ENCODE measurements around the gene COL6A2. TPM values are rescaled to one million over a fixed set of nuclear protein-coding genes. Genes with fewer than 3 reads are reported as not detected.
A peak's percentile ranks its signal among the peaks of the same experiment; 100 is the strongest.

The COL6A2 gene
- total RNA-seq, 1 donor from 2014 or later = 120 TPM

DNA sequence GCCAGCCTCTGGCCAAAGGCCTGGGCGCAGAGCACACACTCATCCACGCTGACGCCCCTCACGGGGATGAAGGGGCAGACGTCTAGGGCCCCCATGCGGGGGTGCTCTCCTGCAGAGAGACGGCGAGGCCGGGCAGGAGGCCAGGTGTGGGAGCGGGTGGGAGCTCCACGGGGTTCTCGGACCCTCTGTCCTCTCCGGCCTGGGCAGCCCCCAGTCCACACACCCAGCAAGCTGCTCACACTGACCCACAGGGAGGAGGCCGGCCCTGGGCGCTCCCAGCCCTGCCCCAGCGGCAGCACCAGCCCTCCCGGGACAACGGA, 55.0 kb downstream of the COL6A2 start:
- peak overlapping the region; percentile 41 for H2AFZ ChIP-seq (ENCODE audit: low read depth, low read length)
- H3K27ac Mint-ChIP-seq (ENCODE audit: unreplicated experiment) = no peak overlapping the region
- FAIRE-seq = no peak
- peaks cover 4% of the 10 kb centered on the region for H3K36me3 Mint-ChIP-seq (ENCODE audit: low read depth, unreplicated experiment)
- H3K27ac ChIP-seq (ENCODE audit: low read depth, low read length) = no peak overlapping the region
- H3K27me3 ChIP-seq (ENCODE audit: insufficient read depth, low read length) = no peaks in the 10 kb centered on the region
- H3K9me3 Mint-ChIP-seq (ENCODE audit: unreplicated experiment) = peaks cover 3% of the 10 kb centered on the region
- TF ChIP-seq, protein P1, sequence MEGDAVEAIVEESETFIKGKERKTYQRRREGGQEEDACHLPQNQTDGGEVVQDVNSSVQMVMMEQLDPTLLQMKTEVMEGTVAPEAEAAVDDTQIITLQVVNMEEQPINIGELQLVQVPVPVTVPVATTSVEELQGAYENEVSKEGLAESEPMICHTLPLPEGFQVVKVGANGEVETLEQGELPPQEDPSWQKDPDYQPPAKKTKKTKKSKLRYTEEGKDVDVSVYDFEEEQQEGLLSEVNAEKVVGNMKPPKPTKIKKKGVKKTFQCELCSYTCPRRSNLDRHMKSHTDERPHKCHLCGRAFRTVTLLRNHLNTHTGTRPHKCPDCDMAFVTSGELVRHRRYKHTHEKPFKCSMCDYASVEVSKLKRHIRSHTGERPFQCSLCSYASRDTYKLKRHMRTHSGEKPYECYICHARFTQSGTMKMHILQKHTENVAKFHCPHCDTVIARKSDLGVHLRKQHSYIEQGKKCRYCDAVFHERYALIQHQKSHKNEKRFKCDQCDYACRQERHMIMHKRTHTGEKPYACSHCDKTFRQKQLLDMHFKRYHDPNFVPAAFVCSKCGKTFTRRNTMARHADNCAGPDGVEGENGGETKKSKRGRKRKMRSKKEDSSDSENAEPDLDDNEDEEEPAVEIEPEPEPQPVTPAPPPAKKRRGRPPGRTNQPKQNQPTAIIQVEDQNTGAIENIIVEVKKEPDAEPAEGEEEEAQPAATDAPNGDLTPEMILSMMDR (IDR thresholded peaks at IDR 0.05; ENCODE audit: insufficient read depth, low read depth, low read length) = no peak
- TF ChIP-seq EZH2 (IDR thresholded peaks at IDR 0.05; ENCODE audit: insufficient read depth, low read length) = no peak
- H3K79me2 ChIP-seq (ENCODE audit: insufficient read depth, low read length) = no peaks in the 10 kb centered on the region
- peaks cover 2% of the 10 kb centered on the region for H3K4me1 Mint-ChIP-seq (ENCODE audit: low read depth, unreplicated experiment)
- peak overlapping the region; percentile 44 for H3K4me2 ChIP-seq (ENCODE audit: low read length)
- no peak overlapping the region for H3K4me3 Mint-ChIP-seq (ENCODE audit: unreplicated experiment)
- H3K9me3 ChIP-seq (ENCODE audit: insufficient read depth, low read depth, low read length) = no peaks in the 10 kb centered on the region
- DNase-seq (ENCODE audit: low read depth) = no peak
- H3K36me3 ChIP-seq (ENCODE audit: insufficient read depth, low read length) = no peaks in the 10 kb centered on the region
- H3K4me3 ChIP-seq (ENCODE audit: insufficient read depth, low read depth, low read length) = no peak overlapping the region
- H3K4me1 ChIP-seq (ENCODE audit: insufficient read depth, low read length) = no peaks in the 10 kb centered on the region
- H3K27me3 Mint-ChIP-seq (ENCODE audit: low read depth, unreplicated experiment) = no peaks in the 10 kb centered on the region
- H4K20me1 ChIP-seq (ENCODE audit: insufficient read depth, low read length) = no peaks in the 10 kb centered on the region
- no peak overlapping the region for H3K9ac ChIP-seq (ENCODE audit: low read length)

GRCh38 chr21:46153247-46154154, 55.6 kb downstream of the COL6A2 start:
- FAIRE-seq = no peak
- no peaks in the 10 kb centered on the region for H3K27me3 Mint-ChIP-seq (ENCODE audit: low read depth, unreplicated experiment)

More at GRCh38 chr21:46153247-46154154, 55.6 kb downstream of the COL6A2 start:
- Histone ChIP-seq H3K4me1 (ENCODE audit: insufficient read depth, low read length) (no peaks in the 10 kb centered on the region), H3K27ac (ENCODE audit: low read depth, low read length) (no peak overlapping the region), H4K20me1 (ENCODE audit: insufficient read depth, low read length) (no peaks in the 10 kb centered on the region), H3K4me2 (ENCODE audit: low read length) (peak overlapping the region; percentile 44), H3K9ac (ENCODE audit: low read length) (peak overlapping the region; percentile 18), H2AFZ (ENCODE audit: low read depth, low read length) (peak overlapping the region; percentile 41), H3K79me2 (ENCODE audit: insufficient read depth, low read length) (no peaks in the 10 kb centered on the region), H3K27me3 (ENCODE audit: insufficient read depth, low read length) (no peaks in the 10 kb centered on the region), H3K9me3 (ENCODE audit: insufficient read depth, low read depth, low read length) (no peaks in the 10 kb centered on the region), H3K36me3 (ENCODE audit: insufficient read depth, low read length) (no peaks in the 10 kb centered on the region), H3K4me3 (ENCODE audit: insufficient read depth, low read depth, low read length) (no peak overlapping the region)
- Mint-ChIP-seq H3K4me1 (ENCODE audit: low read depth, unreplicated experiment) (peaks cover 2% of the 10 kb centered on the region), H3K4me3 (ENCODE audit: unreplicated experiment) (no peak overlapping the region), H3K9me3 (ENCODE audit: unreplicated experiment) (peaks cover 3% of the 10 kb centered on the region), H3K36me3 (ENCODE audit: low read depth, unreplicated experiment) (peaks cover 7% of the 10 kb centered on the region), H3K27ac (ENCODE audit: unreplicated experiment) (no peak overlapping the region)
- TF ChIP-seq, protein P1 (IDR thresholded peaks at IDR 0.05; ENCODE audit: insufficient read depth, low read depth, low read length) = peak; percentile 38
- no peak for TF ChIP-seq EZH2 (IDR thresholded peaks at IDR 0.05; ENCODE audit: insufficient read depth, low read length)
- no peak for DNase-seq (ENCODE audit: low read depth)

Measured in astrocyte (in vitro differentiated cells and primary cell).